GM12891 (cell line): ENCODE measurements around the gene NUP210.

Experiments
- PAX5 ChIP-seq: IDR thresholded peaks from 2 replicates; pipeline ENCODE4 v1.6.1; 2011; ENCODE audit warnings: low read length, moderate library complexity, mild to moderate bottlenecking; ENCODE audit not compliant: insufficient read depth, severe bottlenecking
- POLR2A ChIP-seq: IDR thresholded peaks from 2 replicates; pipeline ENCODE4 v1.6.1; 2011; ENCODE audit warnings: low read depth, low read length, control low read depth
- POU2F2 ChIP-seq: IDR thresholded peaks from 2 replicates; pipeline ENCODE4 v1.6.1; 2011; ENCODE audit warnings: low read depth, mild to moderate bottlenecking, control low read depth, low read length, moderate library complexity

DNA sequence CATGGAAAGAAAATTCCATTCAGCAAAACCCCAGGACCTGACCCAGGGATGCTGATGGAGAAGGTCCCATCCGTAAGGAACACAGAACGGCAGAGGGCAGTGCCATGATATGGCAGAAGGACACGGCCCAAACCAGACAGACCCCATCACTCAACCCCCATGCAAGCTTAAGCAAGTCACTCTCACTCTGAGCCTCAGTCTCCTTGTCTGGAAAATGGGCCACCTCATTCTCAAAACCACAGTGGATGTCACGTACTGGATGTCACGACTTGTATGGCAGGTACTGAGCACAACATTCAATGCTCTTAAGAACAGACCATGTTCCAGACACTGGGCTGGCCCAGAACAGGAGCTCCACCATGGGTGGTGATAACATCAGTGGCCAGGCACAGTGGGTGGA is 90.4 kb downstream of the NUP210 start:
- TF ChIP-seq POLR2A (no peak), PAX5 (no peak), POU2F2 (no peak)
